HUES64 (cell line): ENCODE data around the gene PC. TPM values are rescaled to one million over a fixed set of nuclear protein-coding genes. Genes with fewer than 3 reads are reported as not detected.
"Not testable (repeated sequence)": the region's sequence is repeated elsewhere in the genome, so short reads cannot be mapped to it uniquely, and the experiment has no call there.

Experiments
- H3K27ac ChIP-seq: 2 replicates; pipeline ENCODE4 v1.7.0; 2013; ENCODE audit warnings: low read depth, low read length, inconsistent platforms
- H3K27me3 ChIP-seq: 2 replicates; pipeline ENCODE4 v1.6.1; 2013; ENCODE audit warnings: mild to moderate bottlenecking, low read length; ENCODE audit not compliant: insufficient read depth
- H3K36me3 ChIP-seq: 2 replicates; pipeline ENCODE4 v1.6.1; 2013; ENCODE audit warnings: mild to moderate bottlenecking, low read length; ENCODE audit not compliant: insufficient read depth
- H3K4me1 ChIP-seq: 2 replicates; pipeline ENCODE4 v1.6.1; 2013; ENCODE audit warnings: mild to moderate bottlenecking, low read length, moderate library complexity; ENCODE audit not compliant: insufficient read depth
- H3K4me3 ChIP-seq: 2 replicates; pipeline ENCODE4 v1.5.1; 2013; ENCODE audit warnings: mild to moderate bottlenecking, low read length, moderate library complexity
- H3K9ac ChIP-seq: 2 replicates; pipeline ENCODE4 v1.6.1; 2013; ENCODE audit warnings: mild to moderate bottlenecking, low read depth, low read length
- H3K9me3 ChIP-seq: 2 replicates; pipeline ENCODE4 v1.6.1; 2013; ENCODE audit warnings: low read depth, low read length; ENCODE audit not compliant: insufficient read depth
- WGBS: fragments of 150-250, 120-280 bp; methylation state at CpG from one replicate; pipeline ENCODE4 v1.1.7; 2013; ENCODE audit warnings: missing lambda C conversion rate; 5-methylcytosine and 5-hydroxymethylcytosine counted together
- polyA plus RNA-seq, 2 experiments: library from polyadenylated mRNA; stranded (reverse); fragments of 50-300 nt; gene quantifications; one replicate each; pipeline ENCODE4 v1.2.3, GENCODE V29; 2013

PC gene, protein sequence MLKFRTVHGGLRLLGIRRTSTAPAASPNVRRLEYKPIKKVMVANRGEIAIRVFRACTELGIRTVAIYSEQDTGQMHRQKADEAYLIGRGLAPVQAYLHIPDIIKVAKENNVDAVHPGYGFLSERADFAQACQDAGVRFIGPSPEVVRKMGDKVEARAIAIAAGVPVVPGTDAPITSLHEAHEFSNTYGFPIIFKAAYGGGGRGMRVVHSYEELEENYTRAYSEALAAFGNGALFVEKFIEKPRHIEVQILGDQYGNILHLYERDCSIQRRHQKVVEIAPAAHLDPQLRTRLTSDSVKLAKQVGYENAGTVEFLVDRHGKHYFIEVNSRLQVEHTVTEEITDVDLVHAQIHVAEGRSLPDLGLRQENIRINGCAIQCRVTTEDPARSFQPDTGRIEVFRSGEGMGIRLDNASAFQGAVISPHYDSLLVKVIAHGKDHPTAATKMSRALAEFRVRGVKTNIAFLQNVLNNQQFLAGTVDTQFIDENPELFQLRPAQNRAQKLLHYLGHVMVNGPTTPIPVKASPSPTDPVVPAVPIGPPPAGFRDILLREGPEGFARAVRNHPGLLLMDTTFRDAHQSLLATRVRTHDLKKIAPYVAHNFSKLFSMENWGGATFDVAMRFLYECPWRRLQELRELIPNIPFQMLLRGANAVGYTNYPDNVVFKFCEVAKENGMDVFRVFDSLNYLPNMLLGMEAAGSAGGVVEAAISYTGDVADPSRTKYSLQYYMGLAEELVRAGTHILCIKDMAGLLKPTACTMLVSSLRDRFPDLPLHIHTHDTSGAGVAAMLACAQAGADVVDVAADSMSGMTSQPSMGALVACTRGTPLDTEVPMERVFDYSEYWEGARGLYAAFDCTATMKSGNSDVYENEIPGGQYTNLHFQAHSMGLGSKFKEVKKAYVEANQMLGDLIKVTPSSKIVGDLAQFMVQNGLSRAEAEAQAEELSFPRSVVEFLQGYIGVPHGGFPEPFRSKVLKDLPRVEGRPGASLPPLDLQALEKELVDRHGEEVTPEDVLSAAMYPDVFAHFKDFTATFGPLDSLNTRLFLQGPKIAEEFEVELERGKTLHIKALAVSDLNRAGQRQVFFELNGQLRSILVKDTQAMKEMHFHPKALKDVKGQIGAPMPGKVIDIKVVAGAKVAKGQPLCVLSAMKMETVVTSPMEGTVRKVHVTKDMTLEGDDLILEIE
- polyA plus RNA-seq (2013, experiment 1 of 2) = 15.5 TPM
- polyA plus RNA-seq (2013, experiment 2 of 2) = 13.9 TPM

DNA sequence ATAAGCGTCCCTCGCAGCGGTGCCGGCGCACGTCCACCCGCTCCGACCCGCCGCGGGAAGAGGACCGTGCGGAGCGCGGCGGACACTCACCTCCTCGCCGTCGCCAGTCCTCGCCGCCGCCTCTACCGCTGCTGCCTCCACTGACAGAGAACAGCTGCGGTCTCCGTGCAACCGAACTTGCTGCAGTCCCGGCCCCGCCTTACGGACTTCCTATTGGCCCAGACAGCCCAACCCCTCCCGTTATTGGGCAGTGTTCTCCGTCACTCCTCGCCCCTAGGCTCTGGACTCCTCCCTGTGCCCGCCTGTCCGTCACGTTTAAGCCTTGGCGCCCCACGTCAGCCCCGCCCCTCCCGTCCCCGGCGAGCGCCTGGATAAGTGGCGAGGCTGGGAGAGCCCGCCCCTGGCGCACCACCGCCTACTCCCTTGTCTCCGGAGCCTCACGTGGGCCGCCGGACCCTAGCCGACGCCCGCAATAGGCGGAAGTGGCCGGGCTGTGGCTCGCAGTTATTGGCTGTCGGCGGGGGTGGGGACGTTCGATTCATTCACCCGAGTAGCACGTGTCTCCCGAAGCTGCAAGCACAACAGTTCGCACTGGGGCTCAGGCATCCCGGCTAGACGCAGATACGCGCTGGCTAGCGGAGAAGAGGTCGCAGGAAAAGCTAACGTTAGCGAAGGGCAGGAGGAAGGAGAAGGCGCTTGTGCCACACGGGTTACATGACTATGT is at the start of gene PC:
TSS of gene PC (minus strand) at position 152 of the 724 bp plus-strand sequence. CDS start 86,224 bp downstream, outside the sequence.
- WGBS = 1% methylated on average over 74 of the region's 74 CpGs
- Histone ChIP-seq H3K4me1 (peaks cover 12% of the 10 kb centered on the region; the same call in 1 of the 2 replicates), H3K9ac (peak within 1 kb of the TSS; percentile 50)

GRCh38 chr11:67007126-67007525 is 48.9 kb upstream of the PC start:
- H3K9ac ChIP-seq = no peak overlapping the region
- H3K27me3 ChIP-seq = no peaks in the 10 kb centered on the region
- H3K36me3 ChIP-seq = no peaks in the 10 kb centered on the region; the same call in 1 of the 2 replicates
- H3K4me1 ChIP-seq = peaks cover 11% of the 10 kb centered on the region
- H3K27ac ChIP-seq = no peak overlapping the region
- no peaks in the 10 kb centered on the region for H3K9me3 ChIP-seq
- no peak overlapping the region for H3K4me3 ChIP-seq
- 94% methylated on average over 6 of the region's 7 CpGs for WGBS

More for the DNA sequence above, at the start of gene PC:
- H3K27ac ChIP-seq = peak within 1 kb of the TSS; percentile 83; the same call in 1 of the 2 replicates
- no peaks in the 10 kb centered on the region for H3K36me3 ChIP-seq
- peaks cover 9% of the 10 kb centered on the region; the same call in 1 of the 2 replicates for H3K27me3 ChIP-seq
- no peaks in the 10 kb centered on the region for H3K9me3 ChIP-seq
- peak within 1 kb of the TSS; percentile 77 for H3K4me3 ChIP-seq

- Histone ChIP-seq H3K4me3 (0 out of 2 replicates have a peak overlapping the region, but pooled peaks have one; percentile 8), H3K9ac (no peak overlapping the region), H3K4me1 (peaks cover 14% of the 10 kb centered on the region), H3K36me3 (no peaks in the 10 kb centered on the region; the same call in 1 of the 2 replicates), H3K27me3 (no peaks in the 10 kb centered on the region), H3K27ac (peak overlapping the region; percentile 44; the same call in 1 of the 2 replicates), H3K9me3 (no peaks in the 10 kb centered on the region)
- WGBS = 92% methylated on average over 13 of the region's 14 CpGs
Observed at GRCh38 chr11:67006029-67006884, 48.1 kb upstream of the PC start.

DNA sequence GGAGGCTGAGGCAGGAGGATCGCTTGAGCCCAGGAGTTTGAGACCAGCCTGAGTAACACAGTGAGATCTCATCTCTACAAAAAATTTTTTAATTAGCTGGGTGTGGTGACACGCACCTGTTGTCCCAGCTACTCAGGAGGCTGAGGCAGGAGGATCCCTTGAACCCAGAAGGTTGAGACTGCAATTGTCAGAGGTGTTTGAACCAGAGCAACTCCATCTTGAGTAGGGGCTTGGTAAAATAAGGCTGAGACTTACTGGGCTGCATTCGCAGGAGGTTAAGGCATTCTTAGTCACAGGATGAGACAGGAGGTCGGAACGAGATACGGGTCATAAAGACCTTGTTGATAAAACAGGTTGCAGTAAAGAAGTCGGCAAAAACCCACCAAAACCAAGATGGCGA is 47.0 kb upstream of the PC start:
- not testable (repeated sequence) for H3K27ac ChIP-seq, H3K36me3 ChIP-seq, H3K4me3 ChIP-seq, H3K9me3 ChIP-seq, H3K27me3 ChIP-seq, H3K9ac ChIP-seq
- H3K4me1 ChIP-seq = peaks cover 14% of the 10 kb centered on the region
- 97% methylated on average over 8 of the region's 8 CpGs for WGBS

GRCh38 chr11:67002921-67003411 is 44.8 kb upstream of the PC start:
- Histone ChIP-seq H3K9ac (peak overlapping the region; percentile 31; the same call in 1 of the 2 replicates), H3K27ac (peak overlapping the region; percentile 83), H3K4me3 (no peak overlapping the region), H3K27me3 (no peaks in the 10 kb centered on the region), H3K4me1 (peaks cover 14% of the 10 kb centered on the region), H3K9me3 (no peaks in the 10 kb centered on the region), H3K36me3 (no peaks in the 10 kb centered on the region)
- 68% methylated on average over 5 of the region's 5 CpGs for WGBS

DNA sequence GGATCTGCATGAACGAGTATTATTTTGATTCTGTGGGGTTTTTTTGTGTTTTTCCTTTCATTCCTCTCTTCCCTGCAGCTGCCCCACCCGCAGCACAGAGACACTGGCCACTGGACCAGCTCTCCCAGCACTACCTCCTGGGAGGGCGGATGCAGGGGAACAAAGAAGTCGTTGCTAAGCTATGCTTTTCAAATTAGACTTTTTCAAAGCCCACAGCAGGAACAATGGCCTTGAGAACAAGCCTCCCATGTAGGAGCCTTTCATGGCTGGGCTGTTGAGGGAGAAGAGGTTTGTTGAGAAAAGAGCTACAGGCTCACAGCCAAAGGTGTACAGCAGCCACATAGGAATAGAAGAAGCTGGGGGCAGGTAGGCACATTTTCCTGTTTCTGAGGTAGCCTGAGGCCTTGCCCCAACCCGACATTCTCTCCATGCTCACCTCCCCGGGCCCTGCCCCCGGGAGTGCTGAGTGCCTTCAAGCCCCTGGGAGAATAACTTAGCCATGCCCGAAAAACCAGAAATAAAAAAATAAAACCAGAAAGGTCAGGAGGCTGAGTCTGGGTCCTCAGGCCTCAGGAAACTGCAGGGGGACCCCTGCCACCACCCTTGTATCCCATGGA is 44.2 kb upstream of the PC start:
- Histone ChIP-seq H3K27ac (peak overlapping the region; percentile 83), H3K9ac (peak overlapping the region; percentile 31), H3K4me1 (peaks cover 14% of the 10 kb centered on the region), H3K36me3 (no peaks in the 10 kb centered on the region), H3K9me3 (no peaks in the 10 kb centered on the region), H3K27me3 (no peaks in the 10 kb centered on the region), H3K4me3 (no peak overlapping the region)
- WGBS = 14% methylated on average over 7 of the region's 8 CpGs

DNA sequence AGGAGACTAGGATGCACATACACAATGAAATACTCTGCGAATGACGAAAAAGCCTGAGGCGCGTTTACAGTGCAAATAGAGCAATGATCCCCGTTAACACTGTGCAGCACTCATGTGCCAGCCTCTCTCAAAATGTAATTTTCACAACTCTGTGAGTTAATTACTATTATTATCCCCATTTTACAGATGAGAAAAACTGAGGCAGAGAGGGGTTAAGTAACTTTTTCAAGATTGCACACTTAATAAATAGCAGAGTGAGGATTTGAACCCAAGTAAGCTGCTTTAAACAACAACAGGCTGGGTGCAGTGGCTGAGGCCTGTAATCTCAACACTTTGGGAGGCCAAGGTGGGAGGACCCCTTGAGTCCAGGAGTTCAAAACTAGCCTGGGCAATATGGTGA is 43.1 kb upstream of the PC start:
- Histone ChIP-seq H3K27ac (no peak overlapping the region), H3K9me3 (no peaks in the 10 kb centered on the region), H3K27me3 (no peaks in the 10 kb centered on the region), H3K4me1 (peaks cover 10% of the 10 kb centered on the region), H3K4me3 (no peak overlapping the region), H3K9ac (no peak overlapping the region), H3K36me3 (no peaks in the 10 kb centered on the region)
- 97% methylated on average over 5 of the region's 5 CpGs for WGBS

DNA sequence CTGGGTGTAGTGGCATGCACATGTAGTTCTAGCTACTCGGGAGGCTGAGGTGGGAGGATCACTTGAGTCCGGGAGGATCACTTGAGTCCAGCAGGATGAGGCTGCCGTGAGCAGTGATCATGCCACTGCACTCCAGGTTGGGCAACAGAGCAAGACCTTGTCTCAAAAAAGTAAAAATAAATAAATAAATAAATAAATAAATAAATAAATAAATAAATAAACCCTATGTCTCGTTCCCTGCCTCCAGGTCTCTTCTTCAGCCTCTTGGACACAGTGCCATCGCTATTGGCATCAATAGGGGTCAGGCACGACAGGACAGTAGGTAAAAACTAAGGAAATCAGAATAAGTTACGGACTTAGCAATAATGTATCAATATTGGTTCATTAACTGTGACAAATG is 41.4 kb upstream of the PC start:
- Histone ChIP-seq H3K27me3 (no peaks in the 10 kb centered on the region), H3K9me3 (no peaks in the 10 kb centered on the region), H3K27ac (no peak overlapping the region), H3K36me3 (no peaks in the 10 kb centered on the region), H3K9ac (no peak overlapping the region), H3K4me3 (no peak overlapping the region), H3K4me1 (peaks cover 10% of the 10 kb centered on the region)
- WGBS = 96% methylated on average over 6 of the region's 7 CpGs

- 91% methylated on average over 8 of the region's 8 CpGs for WGBS
- no peak overlapping the region for H3K4me3 ChIP-seq
- no peak overlapping the region for H3K9ac ChIP-seq
- no peaks in the 10 kb centered on the region for H3K9me3 ChIP-seq
- no peaks in the 10 kb centered on the region for H3K27me3 ChIP-seq
- no peaks in the 10 kb centered on the region for H3K4me1 ChIP-seq
- H3K27ac ChIP-seq = no peak overlapping the region
- no peaks in the 10 kb centered on the region for H3K36me3 ChIP-seq
Observed at GRCh38 chr11:66996609-66997273, 38.6 kb upstream of the PC start.
